Measurements from ENCODE around the gene SBNO2. TPM values are rescaled to one million over a fixed set of nuclear protein-coding genes. Genes with fewer than 3 reads are reported as not detected.

The SBNO2 gene
- total and polyA plus RNA-seq, 4 donors: 2.2 to 25.0 (median 15.0) TPM

- no peak overlapping the region for H3K27ac ChIP-seq (ENCODE audit: low read depth in 1 of 2, low read length in 2 of 2)
- no peak for DNase-seq (ENCODE audit: low spot score)
- H3K9ac ChIP-seq (ENCODE audit: low read depth in 1 of 2, low read length in 2 of 2): no peak overlapping the region
- no peaks in the 10 kb centered on the region for H3K9me3 ChIP-seq (ENCODE audit: control insufficient read depth in 4 of 4, low read length in 3 of 4)
- no peak for TF ChIP-seq RAD21 (IDR thresholded peaks at IDR 0.05)
- TF ChIP-seq, protein P1, sequence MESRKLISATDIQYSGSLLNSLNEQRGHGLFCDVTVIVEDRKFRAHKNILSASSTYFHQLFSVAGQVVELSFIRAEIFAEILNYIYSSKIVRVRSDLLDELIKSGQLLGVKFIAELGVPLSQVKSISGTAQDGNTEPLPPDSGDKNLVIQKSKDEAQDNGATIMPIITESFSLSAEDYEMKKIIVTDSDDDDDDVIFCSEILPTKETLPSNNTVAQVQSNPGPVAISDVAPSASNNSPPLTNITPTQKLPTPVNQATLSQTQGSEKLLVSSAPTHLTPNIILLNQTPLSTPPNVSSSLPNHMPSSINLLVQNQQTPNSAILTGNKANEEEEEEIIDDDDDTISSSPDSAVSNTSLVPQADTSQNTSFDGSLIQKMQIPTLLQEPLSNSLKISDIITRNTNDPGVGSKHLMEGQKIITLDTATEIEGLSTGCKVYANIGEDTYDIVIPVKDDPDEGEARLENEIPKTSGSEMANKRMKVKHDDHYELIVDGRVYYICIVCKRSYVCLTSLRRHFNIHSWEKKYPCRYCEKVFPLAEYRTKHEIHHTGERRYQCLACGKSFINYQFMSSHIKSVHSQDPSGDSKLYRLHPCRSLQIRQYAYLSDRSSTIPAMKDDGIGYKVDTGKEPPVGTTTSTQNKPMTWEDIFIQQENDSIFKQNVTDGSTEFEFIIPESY (IDR thresholded peaks at IDR 0.05): no peak
- TF ChIP-seq ATF3 (IDR thresholded peaks at IDR 0.05): no peak
- TF ChIP-seq YY1 (IDR thresholded peaks at IDR 0.05): no peak
- no peak for TF ChIP-seq JUND (IDR thresholded peaks at IDR 0.05)
- no peak for TF ChIP-seq GABPA (IDR thresholded peaks at IDR 0.05 in 1 of 2, conservative IDR thresholded peaks at IDR 0.05 in 1 of 2)
- peaks cover 0 to 2% (median 0%) of the 10 kb centered on the region in 4 donors for H3K27me3 ChIP-seq (ENCODE audit: control insufficient read depth in 4 of 4, insufficient read depth in 4 of 4, low read length in 3 of 4)
- 70% methylated on average over 37 of the region's 37 CpGs for WGBS
- H3K4me1 ChIP-seq (ENCODE audit: control insufficient read depth in 4 of 4, insufficient read depth in 4 of 4, low read length in 3 of 4): peaks cover 2 to 22% (median 8%) of the 10 kb centered on the region in 4 donors
- no peaks in the 10 kb centered on the region for H3K36me3 ChIP-seq (ENCODE audit: control insufficient read depth in 4 of 4, insufficient read depth in 3 of 4, low read depth in 1 of 4, low read length in 3 of 4)
- no peak overlapping the region for H3K4me3 ChIP-seq (ENCODE audit: low read depth in 1 of 3, low read length in 3 of 3)
Observed at GRCh38 chr19:1063909-1064660, 110.0 kb downstream of the SBNO2 start.

DNA sequence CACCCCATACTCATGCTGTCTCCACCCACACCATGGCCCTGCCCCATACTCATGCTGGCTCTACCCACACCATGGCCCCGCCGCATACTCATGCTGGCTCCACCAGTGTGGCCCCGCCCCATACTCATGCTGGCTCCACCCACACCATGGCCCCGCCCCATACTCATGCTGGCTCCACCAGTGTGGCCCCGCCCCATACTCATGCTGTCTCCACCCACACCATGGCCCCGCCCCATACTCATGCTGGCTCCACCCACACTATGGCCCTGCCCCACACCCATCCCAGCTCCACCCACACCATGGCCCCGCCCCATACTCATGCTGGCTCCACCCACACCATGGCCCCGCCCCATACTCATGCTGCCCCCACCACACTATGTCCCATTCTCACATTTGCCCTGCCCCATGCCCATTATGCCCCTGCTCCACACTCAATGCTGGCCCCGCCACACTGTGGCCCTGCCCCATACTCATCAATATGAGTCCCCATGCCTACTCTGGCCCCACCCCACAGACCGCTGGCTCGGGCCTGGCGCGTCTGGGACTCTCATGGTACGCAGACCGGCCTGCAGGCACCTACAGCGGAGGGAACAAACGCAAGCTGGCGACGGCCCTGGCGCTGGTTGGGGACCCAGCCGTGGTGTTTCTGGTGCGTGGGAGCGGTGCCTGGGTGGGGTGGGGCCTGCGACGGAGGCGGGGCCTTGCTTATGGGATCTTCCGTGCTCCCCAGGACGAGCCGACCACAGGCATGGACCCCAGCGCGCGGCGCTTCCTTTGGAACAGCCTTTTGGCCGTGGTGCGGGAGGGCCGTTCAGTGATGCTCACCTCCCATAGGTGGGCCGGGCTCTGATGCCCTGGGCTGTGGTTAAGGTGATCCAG is 110.8 kb downstream of the SBNO2 start:
- DNase-seq (ENCODE audit: low spot score): no peak
- peaks cover 2 to 22% (median 8%) of the 10 kb centered on the region in 4 donors for H3K4me1 ChIP-seq (ENCODE audit: control insufficient read depth in 4 of 4, insufficient read depth in 4 of 4, low read length in 3 of 4)
- no peak overlapping the region for H3K9ac ChIP-seq (ENCODE audit: low read depth in 1 of 2, low read length in 2 of 2)
- TF ChIP-seq EGR1 (IDR thresholded peaks at IDR 0.05; ENCODE audit: low read depth in 2 of 2): no peak
- TF ChIP-seq FOXA1 (IDR thresholded peaks at IDR 0.05): no peak
- no peak for TF ChIP-seq FOXA2 (IDR thresholded peaks at IDR 0.05)
- no peak for TF ChIP-seq NR2F2 (IDR thresholded peaks at IDR 0.05)
- TF ChIP-seq SP1 (IDR thresholded peaks at IDR 0.05): no peak
- TF ChIP-seq RXRA (IDR thresholded peaks at IDR 0.05): no peak
- no peak for TF ChIP-seq HNF4A (conservative IDR thresholded peaks at IDR 0.05)
- TF ChIP-seq GABPA (IDR thresholded peaks at IDR 0.05 in 1 of 2, conservative IDR thresholded peaks at IDR 0.05 in 1 of 2): no peak
- TF ChIP-seq, protein P2, sequence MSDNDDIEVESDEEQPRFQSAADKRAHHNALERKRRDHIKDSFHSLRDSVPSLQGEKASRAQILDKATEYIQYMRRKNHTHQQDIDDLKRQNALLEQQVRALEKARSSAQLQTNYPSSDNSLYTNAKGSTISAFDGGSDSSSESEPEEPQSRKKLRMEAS (IDR thresholded peaks at IDR 0.05): no peak
- no peak for TF ChIP-seq HNF4G (IDR thresholded peaks at IDR 0.05)
- TF ChIP-seq, protein P3, sequence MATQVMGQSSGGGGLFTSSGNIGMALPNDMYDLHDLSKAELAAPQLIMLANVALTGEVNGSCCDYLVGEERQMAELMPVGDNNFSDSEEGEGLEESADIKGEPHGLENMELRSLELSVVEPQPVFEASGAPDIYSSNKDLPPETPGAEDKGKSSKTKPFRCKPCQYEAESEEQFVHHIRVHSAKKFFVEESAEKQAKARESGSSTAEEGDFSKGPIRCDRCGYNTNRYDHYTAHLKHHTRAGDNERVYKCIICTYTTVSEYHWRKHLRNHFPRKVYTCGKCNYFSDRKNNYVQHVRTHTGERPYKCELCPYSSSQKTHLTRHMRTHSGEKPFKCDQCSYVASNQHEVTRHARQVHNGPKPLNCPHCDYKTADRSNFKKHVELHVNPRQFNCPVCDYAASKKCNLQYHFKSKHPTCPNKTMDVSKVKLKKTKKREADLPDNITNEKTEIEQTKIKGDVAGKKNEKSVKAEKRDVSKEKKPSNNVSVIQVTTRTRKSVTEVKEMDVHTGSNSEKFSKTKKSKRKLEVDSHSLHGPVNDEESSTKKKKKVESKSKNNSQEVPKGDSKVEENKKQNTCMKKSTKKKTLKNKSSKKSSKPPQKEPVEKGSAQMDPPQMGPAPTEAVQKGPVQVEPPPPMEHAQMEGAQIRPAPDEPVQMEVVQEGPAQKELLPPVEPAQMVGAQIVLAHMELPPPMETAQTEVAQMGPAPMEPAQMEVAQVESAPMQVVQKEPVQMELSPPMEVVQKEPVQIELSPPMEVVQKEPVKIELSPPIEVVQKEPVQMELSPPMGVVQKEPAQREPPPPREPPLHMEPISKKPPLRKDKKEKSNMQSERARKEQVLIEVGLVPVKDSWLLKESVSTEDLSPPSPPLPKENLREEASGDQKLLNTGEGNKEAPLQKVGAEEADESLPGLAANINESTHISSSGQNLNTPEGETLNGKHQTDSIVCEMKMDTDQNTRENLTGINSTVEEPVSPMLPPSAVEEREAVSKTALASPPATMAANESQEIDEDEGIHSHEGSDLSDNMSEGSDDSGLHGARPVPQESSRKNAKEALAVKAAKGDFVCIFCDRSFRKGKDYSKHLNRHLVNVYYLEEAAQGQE (IDR thresholded peaks at IDR 0.05): no peak
- no peak for TF ChIP-seq ATF3 (IDR thresholded peaks at IDR 0.05)
- TF ChIP-seq RAD21 (IDR thresholded peaks at IDR 0.05): no peak
- no peak for TF ChIP-seq YY1 (IDR thresholded peaks at IDR 0.05)
- TF ChIP-seq JUND (IDR thresholded peaks at IDR 0.05): no peak
- H3K9me3 ChIP-seq (ENCODE audit: control insufficient read depth in 4 of 4, low read length in 3 of 4): peaks cover 0 to 4% (median 0%) of the 10 kb centered on the region in 4 donors
- H3K4me3 ChIP-seq (ENCODE audit: low read depth in 1 of 3, low read length in 3 of 3): no peak overlapping the region
- 81% methylated on average over 37 of the region's 37 CpGs for WGBS
- H3K27me3 ChIP-seq (ENCODE audit: control insufficient read depth in 4 of 4, insufficient read depth in 4 of 4, low read length in 3 of 4): no peaks in the 10 kb centered on the region
- no peak overlapping the region for H3K27ac ChIP-seq (ENCODE audit: low read depth in 1 of 2, low read length in 2 of 2)
- H3K36me3 ChIP-seq (ENCODE audit: control insufficient read depth in 4 of 4, insufficient read depth in 3 of 4, low read depth in 1 of 4, low read length in 3 of 4): no peaks in the 10 kb centered on the region

All from liver (tissue), 9 donors.